Measurements from ENCODE around the gene HPCA.

HPCA gene

DNA sequence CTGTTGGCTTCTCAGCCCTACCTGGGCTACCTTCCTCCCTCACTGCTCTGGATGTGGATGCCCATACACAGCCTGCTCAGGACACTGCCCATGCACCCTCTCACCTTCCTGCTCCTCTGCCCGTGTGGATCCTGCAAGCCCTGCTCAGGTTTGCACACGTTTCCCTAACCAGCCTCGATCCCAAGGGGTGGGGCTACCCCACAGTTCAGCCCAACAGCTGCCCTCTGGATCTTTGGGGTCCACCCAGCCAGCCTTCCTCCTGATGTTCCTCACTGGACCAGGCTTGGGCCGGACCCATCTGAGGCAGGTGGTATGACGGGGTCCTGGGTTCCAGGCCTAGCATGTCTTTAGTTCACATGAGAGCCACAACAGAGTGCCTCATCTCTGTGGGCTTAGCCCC is 10.2 kb downstream of the HPCA start:
- no peak overlapping the region for H3K4me2 ChIP-seq (ENCODE audit: low read length)

GRCh38 chr1:32897082-32898049 is 11.1 kb downstream of the HPCA start:
- Histone ChIP-seq H3K9ac (no peak overlapping the region), H3K27ac (no peak overlapping the region)
- TF ChIP-seq CTCF (IDR thresholded peaks at IDR 0.05), result no peak

More for the DNA sequence above, 10.2 kb downstream of the HPCA start:
- Histone ChIP-seq H3K27me3 (ENCODE audit: control insufficient read depth, insufficient read depth, low read length) (no peaks in the 10 kb centered on the region), H3K27ac (no peak overlapping the region), H3K4me3 (ENCODE audit: low read depth, low read length) (no peak overlapping the region), H3K4me1 (no peaks in the 10 kb centered on the region), H3K9me3 (ENCODE audit: control insufficient read depth, low read length) (no peaks in the 10 kb centered on the region), H3K79me2 (no peaks in the 10 kb centered on the region), H2AFZ (no peak overlapping the region), H3K36me3 (ENCODE audit: control insufficient read depth, insufficient read depth, low read length) (no peaks in the 10 kb centered on the region), H3K9ac (no peak overlapping the region)
- no peak for TF ChIP-seq CTCF (IDR thresholded peaks at IDR 0.05)

DNA sequence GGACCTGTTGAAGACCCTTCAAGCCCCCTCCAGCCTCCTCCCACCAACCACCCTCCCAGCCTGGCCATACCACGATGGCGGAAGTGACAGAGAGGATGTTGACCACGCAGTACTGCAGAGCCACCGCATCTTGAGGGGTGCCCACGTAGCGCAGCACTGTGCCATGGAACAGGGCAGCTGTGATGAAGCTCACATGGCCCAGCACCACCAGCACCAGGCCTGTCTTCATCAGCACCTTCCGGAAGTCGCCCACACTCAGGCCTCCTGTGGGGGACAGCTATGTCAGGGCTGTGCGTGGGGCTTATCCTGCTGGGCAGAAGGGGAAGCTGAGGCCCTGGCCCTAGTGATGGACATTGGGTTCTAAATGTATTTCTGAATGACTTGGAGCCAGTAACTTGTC is 11.8 kb downstream of the HPCA start:
- no peaks in the 10 kb centered on the region for H3K79me2 ChIP-seq
- H3K9ac ChIP-seq, result no peak overlapping the region
- H3K27me3 ChIP-seq (ENCODE audit: control insufficient read depth, insufficient read depth, low read length), result no peaks in the 10 kb centered on the region
- H2AFZ ChIP-seq, result no peak overlapping the region
- no peak overlapping the region for H3K4me3 ChIP-seq (ENCODE audit: low read depth, low read length)
- TF ChIP-seq CTCF (IDR thresholded peaks at IDR 0.05), result no peak
- no peak overlapping the region for H3K4me2 ChIP-seq (ENCODE audit: low read length)
- H3K27ac ChIP-seq, result no peak overlapping the region
- no peaks in the 10 kb centered on the region for H3K36me3 ChIP-seq (ENCODE audit: control insufficient read depth, insufficient read depth, low read length)
- H3K4me1 ChIP-seq, result no peaks in the 10 kb centered on the region
- H3K9me3 ChIP-seq (ENCODE audit: control insufficient read depth, low read length), result no peaks in the 10 kb centered on the region

More at GRCh38 chr1:32897082-32898049, 11.1 kb downstream of the HPCA start:
- no peak overlapping the region for H3K4me3 ChIP-seq (ENCODE audit: low read depth, low read length)
- H3K36me3 ChIP-seq (ENCODE audit: control insufficient read depth, insufficient read depth, low read length), result no peaks in the 10 kb centered on the region
- no peaks in the 10 kb centered on the region for H3K27me3 ChIP-seq (ENCODE audit: control insufficient read depth, insufficient read depth, low read length)
- no peak overlapping the region for H3K4me2 ChIP-seq (ENCODE audit: low read length)
- no peaks in the 10 kb centered on the region for H3K4me1 ChIP-seq
- no peaks in the 10 kb centered on the region for H3K9me3 ChIP-seq (ENCODE audit: control insufficient read depth, low read length)
- no peaks in the 10 kb centered on the region for H3K79me2 ChIP-seq
- no peak overlapping the region for H2AFZ ChIP-seq

DNA sequence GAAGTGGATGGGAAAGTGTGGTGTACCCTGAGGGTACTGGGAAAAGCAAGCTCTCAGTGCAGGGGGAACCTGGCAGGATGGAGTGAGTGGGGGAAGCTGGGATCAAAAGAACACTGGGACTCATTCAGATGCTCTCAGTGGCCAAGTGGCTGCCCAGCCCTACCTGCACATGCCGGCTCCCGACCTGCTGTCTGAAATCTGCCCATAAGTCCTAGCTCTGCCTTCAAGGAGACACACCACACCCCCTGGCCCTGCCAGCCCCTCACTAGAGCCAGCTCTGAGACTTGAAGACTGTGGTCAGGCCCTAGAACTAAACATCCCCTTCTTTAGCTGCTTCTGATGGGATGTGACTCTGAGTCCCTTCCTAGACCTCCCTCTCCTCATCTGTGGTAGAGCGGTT is 12.7 kb downstream of the HPCA start:
- H3K9me3 ChIP-seq (ENCODE audit: control insufficient read depth, low read length), result no peaks in the 10 kb centered on the region
- H3K4me3 ChIP-seq (ENCODE audit: low read depth, low read length), result no peak overlapping the region
- H3K9ac ChIP-seq, result no peak overlapping the region
- no peak overlapping the region for H3K27ac ChIP-seq
- H3K36me3 ChIP-seq (ENCODE audit: control insufficient read depth, insufficient read depth, low read length), result no peaks in the 10 kb centered on the region
- H3K79me2 ChIP-seq, result no peaks in the 10 kb centered on the region
- no peak overlapping the region for H2AFZ ChIP-seq
- no peak for TF ChIP-seq CTCF (IDR thresholded peaks at IDR 0.05)
- H3K4me1 ChIP-seq, result no peaks in the 10 kb centered on the region
- H3K27me3 ChIP-seq (ENCODE audit: control insufficient read depth, insufficient read depth, low read length), result no peaks in the 10 kb centered on the region
- no peak overlapping the region for H3K4me2 ChIP-seq (ENCODE audit: low read length)
